GM18861 (cell line): ENCODE results near the gene COQ2.
"Not testable (repeated sequence)": the region's sequence is repeated elsewhere in the genome, so short reads cannot be mapped to it uniquely, and the experiment has no call there.

Experiments
- ATAC-seq: cut with Tn5 transposase; IDR thresholded peaks from one replicate; pipeline ENCODE4 v1.9.1; 2021; ENCODE audit not compliant: unreplicated experiment

The COQ2 gene

DNA sequence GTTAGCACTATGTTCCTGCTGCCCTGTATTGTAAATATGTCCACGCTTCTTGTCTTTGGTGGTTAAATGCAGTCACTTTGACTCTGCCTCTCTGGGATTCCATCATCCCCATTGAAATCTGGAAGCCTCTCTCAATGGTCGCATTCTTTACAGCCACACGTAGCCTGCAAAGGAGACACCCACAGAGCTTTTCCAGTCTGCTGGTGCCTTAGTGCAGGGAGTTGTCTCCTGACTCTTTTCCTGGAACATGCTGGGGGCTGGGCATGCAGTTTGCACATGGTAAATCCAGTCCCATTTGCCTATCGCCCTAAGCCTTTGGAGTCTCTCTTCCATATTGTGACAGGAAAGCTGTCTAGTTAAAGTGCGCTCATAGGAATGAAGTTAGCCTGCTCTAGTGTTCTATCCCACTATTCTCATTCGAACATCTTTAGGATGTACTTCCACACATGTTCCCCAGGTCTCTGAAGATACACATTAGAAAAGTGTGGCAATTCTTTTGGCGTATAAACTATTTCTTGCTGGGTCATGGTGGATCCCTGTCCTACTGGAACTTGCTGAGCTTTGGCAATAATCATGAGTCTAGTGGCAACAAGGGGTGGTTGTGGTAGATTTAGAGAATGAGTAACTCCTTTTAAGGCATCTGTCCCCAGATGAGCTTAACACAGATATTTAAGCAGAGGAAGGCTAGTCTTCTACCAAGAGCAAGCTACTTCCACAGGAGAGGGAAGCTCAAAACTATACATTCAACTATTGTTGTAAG lies 33.7 kb downstream of the COQ2 start:
- no peak for ATAC-seq

DNA sequence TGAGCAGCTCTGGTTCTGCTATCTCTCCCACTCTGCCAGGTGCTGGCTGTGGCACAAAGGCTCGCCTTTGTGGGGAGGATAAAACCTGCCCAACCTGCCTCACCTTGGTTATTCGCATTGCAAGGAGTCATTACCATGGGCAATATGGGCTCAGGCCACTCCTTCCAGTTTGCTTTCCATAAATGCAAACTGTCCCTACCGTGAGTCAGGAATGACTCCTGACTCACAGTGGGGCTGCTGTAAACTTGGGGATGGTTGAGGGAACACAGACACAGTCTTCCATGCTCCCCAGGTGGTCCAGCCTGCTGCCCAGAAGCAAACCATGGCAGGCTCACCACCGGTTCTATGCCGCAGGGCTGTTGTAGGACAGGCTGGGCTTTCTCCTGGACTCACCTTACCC lies 36.1 kb downstream of the COQ2 start:
- ATAC-seq = no peak

GRCh38 chr4:83247415-83248357 lies 36.9 kb downstream of the COQ2 start:
- no peak for ATAC-seq

DNA sequence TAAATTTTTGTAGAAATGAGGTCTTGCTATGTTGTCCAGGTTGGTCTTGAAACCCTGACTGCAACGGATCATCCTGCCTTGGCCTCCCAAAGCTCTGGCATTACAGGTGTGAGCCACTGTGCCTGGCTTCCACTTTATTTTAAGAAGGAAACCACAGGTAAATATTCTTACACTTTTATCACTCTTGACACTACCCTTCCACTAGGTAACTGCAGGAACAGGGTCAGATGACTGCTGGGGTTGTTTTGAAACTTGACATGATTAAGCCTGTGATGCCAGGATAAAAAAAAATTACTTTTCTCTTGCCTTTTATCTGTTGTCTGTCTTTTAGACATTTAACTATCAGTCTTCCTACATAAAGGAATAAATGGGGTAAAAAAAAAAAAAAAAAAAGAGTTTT lies 43.5 kb downstream of the COQ2 start:
- no peak for ATAC-seq

GRCh38 chr4:83240379-83240875 lies 44.2 kb downstream of the COQ2 start:
- ATAC-seq = peak; percentile 83

DNA sequence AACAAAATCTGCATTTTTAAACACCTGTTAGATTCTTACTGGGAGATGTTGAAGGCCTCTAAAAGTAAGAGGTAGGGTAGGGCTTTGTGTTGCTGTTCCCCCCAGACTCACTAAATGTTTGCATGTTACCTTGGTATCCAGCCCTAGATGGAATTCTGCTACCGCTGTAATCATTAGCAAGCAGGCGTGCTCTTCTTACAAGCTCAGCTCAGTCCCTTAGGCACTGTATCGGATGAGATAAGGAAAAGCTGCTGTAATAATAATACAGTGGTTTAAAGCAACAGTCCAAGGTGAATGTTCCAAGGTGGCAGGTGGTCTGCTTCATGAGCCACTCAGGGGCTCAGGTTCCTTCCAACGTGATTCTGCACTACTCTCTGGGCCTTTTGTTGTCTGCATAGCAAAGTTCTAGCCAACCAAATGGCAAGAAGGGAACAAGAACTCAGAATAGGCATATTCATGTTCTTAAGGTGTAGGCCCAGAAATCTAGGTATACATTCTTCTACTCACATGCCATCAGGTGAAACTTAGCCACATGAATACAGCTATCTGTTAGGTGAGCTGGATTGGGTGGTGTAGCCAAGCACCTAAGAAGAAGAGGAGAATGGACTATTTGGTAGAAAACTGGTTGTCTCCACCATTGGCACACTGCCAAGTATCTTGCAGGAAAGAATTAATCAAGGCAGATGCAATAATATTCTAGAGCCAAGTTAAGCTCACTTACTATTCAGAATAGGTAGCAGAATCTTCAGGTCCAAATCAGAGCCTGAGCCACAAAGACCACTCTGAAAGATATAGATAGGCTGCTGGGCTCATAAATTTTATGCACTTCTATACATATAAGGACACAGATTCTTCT lies 46.0 kb downstream of the COQ2 start:
- ATAC-seq = no peak

DNA sequence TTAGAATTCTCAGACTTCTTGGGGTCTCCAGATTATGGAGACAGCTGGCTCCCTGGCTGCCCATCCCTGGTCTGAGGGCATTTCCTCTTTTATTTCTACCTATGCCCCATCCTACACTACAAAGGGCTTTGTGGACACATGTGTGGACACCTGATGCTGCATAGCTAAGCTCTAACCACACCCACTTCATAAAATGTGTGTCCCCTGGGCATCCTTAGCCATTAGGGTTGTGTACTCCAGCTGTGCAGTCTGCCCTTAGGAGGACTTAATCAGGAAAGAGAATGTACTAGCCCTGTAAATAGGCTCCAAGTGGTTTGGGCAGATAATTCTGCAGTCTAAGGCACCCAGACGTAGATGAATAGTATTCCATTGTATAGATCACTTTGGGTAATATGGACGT lies 47.0 kb downstream of the COQ2 start:
- ATAC-seq = no peak

- ATAC-seq = peak; percentile 34
These were observed 48.9 kb downstream of the COQ2 start for GRCh38 chr4:83235645-83236133.

DNA sequence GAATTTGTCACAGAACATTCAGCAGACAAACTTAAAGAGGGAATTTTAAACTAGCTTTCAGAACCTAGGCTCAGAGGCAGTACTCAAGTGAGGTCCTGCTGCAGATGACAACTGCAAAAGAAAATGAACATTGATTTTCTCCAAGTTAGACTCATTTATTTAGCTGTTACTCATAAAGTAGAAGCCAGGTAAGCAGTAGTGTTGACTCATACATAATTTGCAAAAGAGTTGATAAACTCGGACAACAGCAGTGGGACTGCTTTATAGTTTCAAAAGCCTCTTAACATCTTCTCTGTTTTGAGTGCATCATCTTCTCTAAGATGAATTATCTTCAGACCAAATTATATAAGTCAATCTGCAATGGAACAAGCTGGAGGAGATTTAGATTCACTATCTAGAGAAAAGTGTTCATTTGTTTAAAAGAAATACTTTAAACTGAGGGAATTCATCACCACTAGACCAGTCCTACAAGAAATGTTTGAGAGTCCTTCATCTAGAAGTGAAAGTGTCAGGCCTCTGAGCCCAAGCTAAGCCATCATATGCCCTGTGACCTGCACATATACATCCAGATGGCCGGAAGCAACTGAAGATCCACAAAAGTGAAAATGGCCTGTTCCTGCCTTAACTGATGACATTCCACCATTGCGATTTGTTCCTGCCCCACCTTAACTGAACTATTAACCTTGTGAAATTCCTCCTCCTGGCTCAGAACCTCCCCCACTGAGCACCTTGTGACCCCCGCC lies 49.5 kb downstream of the COQ2 start:
- no peak for ATAC-seq

- not testable (repeated sequence) for ATAC-seq
These were observed 50.2 kb downstream of the COQ2 start for GRCh38 chr4:83234387-83234786.

DNA sequence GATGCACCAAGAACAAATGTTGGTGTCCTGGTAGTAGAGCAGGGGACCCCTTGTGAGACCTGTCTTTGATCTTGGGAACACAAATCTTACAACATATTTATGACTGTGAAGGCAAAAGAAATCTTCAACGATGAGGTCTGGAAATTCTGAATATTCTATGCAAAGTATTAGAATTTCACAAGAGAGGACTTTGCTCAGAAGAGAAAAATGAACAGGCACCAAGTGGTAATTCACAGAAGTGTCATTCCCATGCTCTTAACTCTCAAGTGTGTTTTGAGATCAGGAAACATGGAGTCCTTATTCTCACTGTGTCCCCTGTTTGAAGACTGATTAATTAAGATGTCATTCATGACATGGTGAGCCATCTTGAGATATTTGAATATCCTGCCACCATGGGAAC lies 52.5 kb downstream of the COQ2 start:
- no peak for ATAC-seq

DNA sequence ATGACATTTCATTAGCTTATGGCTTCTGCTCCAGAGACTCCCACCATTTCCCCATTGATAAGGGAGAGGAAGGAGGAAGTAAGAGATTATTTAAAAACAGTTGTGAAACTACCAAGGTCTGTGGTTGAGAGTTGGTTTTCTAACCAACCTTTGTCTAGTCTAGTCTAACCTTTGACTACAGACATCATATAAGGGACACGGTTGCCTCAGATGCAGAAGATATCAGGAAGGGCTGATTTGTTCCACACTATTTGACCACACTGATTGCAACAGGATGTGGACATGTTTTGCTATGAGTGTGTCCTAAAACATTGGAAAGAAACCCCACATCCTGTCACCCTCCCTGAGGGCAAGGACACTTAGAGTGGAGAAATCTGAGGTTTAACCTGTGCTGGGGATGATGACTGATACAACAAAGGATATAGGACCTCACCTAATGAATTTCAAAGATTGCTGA lies 53.0 kb downstream of the COQ2 start:
- peak; percentile 51 for ATAC-seq

- no peak for ATAC-seq
These were observed 53.7 kb downstream of the COQ2 start for GRCh38 chr4:83230928-83231327.

DNA sequence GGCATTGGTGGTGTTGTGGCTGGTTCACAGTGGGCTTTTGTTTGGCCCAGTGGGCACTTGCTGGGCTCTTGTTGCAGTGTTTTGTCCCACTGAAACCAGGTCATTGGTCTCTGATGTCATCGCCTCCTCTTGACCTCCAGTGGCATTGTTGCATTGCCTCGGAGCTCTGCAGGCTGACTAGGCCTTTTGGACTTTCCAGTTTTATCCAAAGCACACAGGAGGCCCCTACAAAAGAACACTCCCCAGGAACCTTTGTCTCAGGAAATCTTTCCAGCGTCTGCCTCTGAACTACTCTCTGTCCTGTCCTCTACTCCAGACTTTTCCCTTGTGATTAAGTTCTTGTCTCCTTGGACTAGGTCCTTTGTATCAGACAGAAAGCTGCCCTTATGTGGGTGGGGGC lies 54.8 kb downstream of the COQ2 start:
- no peak for ATAC-seq

DNA sequence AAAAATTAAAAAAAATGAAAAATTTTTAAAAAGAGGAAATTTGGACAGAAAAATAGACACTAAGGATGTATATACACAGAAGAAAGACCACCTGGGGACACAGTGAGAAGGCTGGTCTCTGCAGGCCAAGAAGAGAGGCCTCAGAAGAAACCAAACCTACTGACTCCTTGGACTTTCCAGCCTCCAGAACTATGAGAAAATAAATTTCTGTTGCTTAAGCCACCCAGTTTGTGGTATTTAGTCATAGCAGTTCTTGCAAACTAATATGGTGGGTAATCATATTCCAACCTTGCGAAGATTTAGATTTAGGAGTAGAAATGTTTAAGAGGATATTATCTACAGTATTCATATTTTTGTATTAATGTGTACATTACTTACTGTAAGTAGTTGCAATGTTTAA lies 56.4 kb downstream of the COQ2 start:
- ATAC-seq = no peak

- no peak for ATAC-seq
These were observed 59.9 kb downstream of the COQ2 start for GRCh38 chr4:83224502-83225197.

- ATAC-seq = no peak
These were observed 60.8 kb downstream of the COQ2 start for GRCh38 chr4:83223781-83224180.

GRCh38 chr4:83221897-83222441 lies 62.6 kb downstream of the COQ2 start:
- ATAC-seq = peak; percentile 34
